Neural cell (in vitro differentiated cells): ENCODE measurements around the gene ZMYM2. TPM values are rescaled to one million over a fixed set of nuclear protein-coding genes. Genes with fewer than 3 reads are reported as not detected.

Source experiments
- H2AFZ ChIP-seq: fragments of 200-600, 300-800 bp; sonication (generic), shearing (Covaris generic); 2 replicates; pipeline ENCODE4 v1.6.0; 2014; ENCODE audit warnings: low read depth, mild to moderate bottlenecking, antibody characterized with exemption, low read length, moderate library complexity
- H3F3A ChIP-seq: fragments of 200-600 bp; shearing (Covaris generic); 2 replicates; pipeline ENCODE4 v1.6.1; 2016; ENCODE audit warnings: mild to moderate bottlenecking, moderate library complexity, mixed read lengths, antibody characterized with exemption, low read length; ENCODE audit not compliant: insufficient read depth, poor library complexity, severe bottlenecking
- H3K27ac ChIP-seq: fragments of 200-600, 300-800 bp; sonication (generic), shearing (Covaris generic); 2 replicates; pipeline ENCODE4 v1.5.1; 2014; ENCODE audit warnings: mild to moderate bottlenecking, low read length, moderate library complexity
- H3K27me3 ChIP-seq: fragments of 300-800, 200-600 bp; sonication (generic), shearing (Covaris generic); 2 replicates; pipeline ENCODE4 v1.6.0; 2014; ENCODE audit warnings: mild to moderate bottlenecking, low read depth, low read length, moderate library complexity; ENCODE audit not compliant: insufficient read depth
- H3K36me3 ChIP-seq: fragments of 300-800, 200-600 bp; sonication (generic), shearing (Covaris generic); 2 replicates; pipeline ENCODE4 v1.5.1; 2014; ENCODE audit warnings: mild to moderate bottlenecking, antibody characterized with exemption, low read length, moderate library complexity; ENCODE audit not compliant: insufficient read depth
- H3K4me2 ChIP-seq: fragments of 300-800, 200-600 bp; sonication (generic), shearing (Covaris generic); 2 replicates; pipeline ENCODE4 v1.6.0; 2014; ENCODE audit warnings: mild to moderate bottlenecking, low read length
- H3K4me3 ChIP-seq: fragments of 300-800, 200-600 bp; sonication (generic), shearing (Covaris generic); 2 replicates; pipeline ENCODE4 v1.5.1; 2014; ENCODE audit warnings: mild to moderate bottlenecking, low read length, moderate library complexity
- H3K79me2 ChIP-seq: fragments of 200-600 bp; shearing (Covaris generic); replicated peaks from 2 replicates; pipeline ENCODE4 v1.6.0; 2014; ENCODE audit warnings: mild to moderate bottlenecking, low read length, moderate library complexity; ENCODE audit not compliant: insufficient read depth
- H3K9ac ChIP-seq: fragments of 300-800, 200-600 bp; sonication (generic), shearing (Covaris generic); 2 replicates; pipeline ENCODE4 v1.6.1; 2016; ENCODE audit warnings: mild to moderate bottlenecking, low read length, mixed read lengths
- H3K9me2 ChIP-seq: fragments of 200-600 bp; shearing (Covaris generic); 2 replicates; pipeline ENCODE4 v1.6.1; 2016; ENCODE audit warnings: mild to moderate bottlenecking, low read length, mixed read lengths; ENCODE audit not compliant: insufficient read depth
- H3K9me3 ChIP-seq: fragments of 200-600, 300-800 bp; sonication (generic), shearing (Covaris generic); 2 replicates; pipeline ENCODE4 v1.6.1; 2016; ENCODE audit warnings: mild to moderate bottlenecking, mixed run types, low read length, moderate library complexity, mixed read lengths
- H4K20me1 ChIP-seq: fragments of 200-600 bp; shearing (Covaris generic); 2 replicates; pipeline ENCODE4 v1.6.1; 2016; ENCODE audit warnings: mild to moderate bottlenecking, mixed run types; ENCODE audit not compliant: insufficient read depth
- CTCF ChIP-seq: fragments of 450-650 bp; IDR thresholded peaks from 2 replicates; pipeline ENCODE4 v1.5.1; 2014; ENCODE audit warnings: antibody characterized with exemption, mild to moderate bottlenecking, moderate library complexity; ENCODE audit not compliant: poor library complexity, severe bottlenecking
- EP300 ChIP-seq: fragments of 450-650 bp; conservative IDR thresholded peaks from 2 replicates; pipeline ENCODE4 v1.6.1; 2014; ENCODE audit warnings: antibody characterized with exemption, mild to moderate bottlenecking, moderate library complexity; ENCODE audit not compliant: poor library complexity, severe bottlenecking
- EZH2 ChIP-seq: fragments of 200-600, 300-800 bp; shearing (Covaris generic), sonication (generic); IDR thresholded peaks from 2 replicates; pipeline ENCODE4 v1.6.1; 2014; ENCODE audit warnings: antibody characterized with exemption, low read length, borderline replicate concordance, mild to moderate bottlenecking; ENCODE audit not compliant: insufficient read depth, poor library complexity, severe bottlenecking
- MXI1 ChIP-seq: fragments of 450-650 bp; conservative IDR thresholded peaks from 2 replicates; pipeline ENCODE4 v1.6.1; 2014; ENCODE audit warnings: antibody characterized with exemption, mild to moderate bottlenecking; ENCODE audit not compliant: poor library complexity, severe bottlenecking
- POLR2AphosphoS5 ChIP-seq: IDR thresholded peaks from 2 replicates; pipeline ENCODE4 v1.6.1; 2012
- RAD21 ChIP-seq: fragments of 450-650 bp; conservative IDR thresholded peaks from 2 replicates; pipeline ENCODE4 v1.6.1; 2014; ENCODE audit warnings: antibody characterized with exemption, mild to moderate bottlenecking, moderate library complexity
- REST ChIP-seq: IDR thresholded peaks from 2 replicates; pipeline ENCODE4 v1.6.1; 2012; ENCODE audit warnings: borderline replicate concordance
- SMC3 ChIP-seq: fragments of 450-650 bp; conservative IDR thresholded peaks from 2 replicates; pipeline ENCODE4 v1.6.1; 2014; ENCODE audit warnings: antibody characterized with exemption, mild to moderate bottlenecking, moderate library complexity; ENCODE audit not compliant: poor library complexity
- TAF1 ChIP-seq: IDR thresholded peaks from 2 replicates; pipeline ENCODE4 v1.6.1; 2012; ENCODE audit warnings: low read depth
- polyA plus RNA-seq: library from polyadenylated mRNA; depleted of rRNA; stranded (reverse); fragments of >200 nt; gene quantifications from 2 replicates; pipeline ENCODE4 v1.2.3, GENCODE V29; 2014

Gene ZMYM2
- polyA plus RNA-seq, 1 donor from 2014 or later: 92.2 TPM

GRCh38 chr13:20134732-20135131 lies 176.2 kb downstream of the ZMYM2 start:
- Histone ChIP-seq H4K20me1 (no peaks in the 10 kb centered on the region), H3K4me2 (no peak overlapping the region), H3K27ac (no peak overlapping the region), H3K9me3 (no peaks in the 10 kb centered on the region), H3K79me2 (no peaks in the 10 kb centered on the region), H3K9me2 (no peaks in the 10 kb centered on the region), H3K36me3 (no peaks in the 10 kb centered on the region), H3K27me3 (peaks cover 4% of the 10 kb centered on the region), H3K9ac (no peak overlapping the region), H2AFZ (no peak overlapping the region), H3K4me3 (no peak overlapping the region), H3F3A (no peaks in the 10 kb centered on the region)
- TF ChIP-seq TAF1: no peak

GRCh38 chr13:20136781-20137703 lies 178.5 kb downstream of the ZMYM2 start:
- no peaks in the 10 kb centered on the region for H3F3A ChIP-seq
- H3K27ac ChIP-seq: no peak overlapping the region
- H3K79me2 ChIP-seq: no peaks in the 10 kb centered on the region
- H4K20me1 ChIP-seq: no peaks in the 10 kb centered on the region
- no peaks in the 10 kb centered on the region for H3K36me3 ChIP-seq
- no peak overlapping the region for H2AFZ ChIP-seq
- H3K4me2 ChIP-seq: no peak overlapping the region
- TF ChIP-seq TAF1 (no peak), EP300 (no peak), CTCF (no peak), SMC3 (no peak), RAD21 (no peak), EZH2 (no peak), MXI1 (no peak), POLR2AphosphoS5 (no peak), REST (no peak)
- no peaks in the 10 kb centered on the region for H3K9me2 ChIP-seq
- H3K9ac ChIP-seq: no peak overlapping the region
- no peaks in the 10 kb centered on the region for H3K27me3 ChIP-seq
- no peaks in the 10 kb centered on the region for H3K9me3 ChIP-seq
- no peak overlapping the region for H3K4me3 ChIP-seq
